CD4-positive, alpha-beta T cell treated with Interleukin-6 for 4 hours (primary cell): Measurements from ENCODE around the gene DIAPH1.

Experiments used
- DNase-seq: peaks from one replicate; pipeline ENCODE4 v3.0.0-alpha.2; 2020; ENCODE audit warnings: mixed read lengths

Gene DIAPH1

DNA sequence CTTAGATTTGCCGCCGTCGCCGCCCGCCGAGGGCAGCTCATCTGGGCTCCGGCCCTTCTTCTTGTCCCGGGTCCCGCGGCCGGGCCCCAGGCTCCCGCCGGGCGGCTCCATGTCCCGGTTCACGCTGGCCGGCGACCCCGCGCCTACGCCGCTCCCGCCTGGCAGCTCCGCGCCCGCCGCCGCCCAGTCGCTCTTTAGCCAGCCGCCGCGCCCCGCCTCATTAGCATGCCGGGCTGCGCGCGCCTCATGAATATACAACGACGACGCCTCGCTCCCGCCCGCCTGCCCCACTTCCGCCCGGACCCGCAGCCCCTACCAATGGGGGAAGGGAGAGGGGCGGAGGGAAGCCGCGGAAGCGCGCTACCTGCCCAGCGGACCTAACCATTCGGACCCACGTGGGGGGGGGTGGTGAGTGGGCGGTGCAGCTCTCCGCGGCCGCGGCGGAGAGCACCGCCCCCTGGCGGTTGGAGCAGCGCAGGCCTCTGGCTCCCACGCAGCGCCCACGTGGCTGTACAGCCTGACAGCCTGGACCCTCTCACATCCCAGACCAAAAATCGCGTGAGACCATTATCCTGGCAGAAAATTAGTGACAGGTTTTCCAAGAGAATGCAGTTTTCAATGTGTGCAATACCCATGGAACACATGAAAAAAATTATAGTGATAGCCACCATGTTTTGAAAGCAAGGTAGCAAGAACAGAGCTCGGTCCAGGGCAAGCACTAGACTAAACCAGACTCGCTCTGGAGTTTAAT, at the start of gene DIAPH1:
TSS of gene DIAPH1 (minus strand) at position 197 of the 751 bp plus-strand sequence. CDS start at position 111, 86 bp downstream.
- peak; percentile 99 for DNase-seq

DNA sequence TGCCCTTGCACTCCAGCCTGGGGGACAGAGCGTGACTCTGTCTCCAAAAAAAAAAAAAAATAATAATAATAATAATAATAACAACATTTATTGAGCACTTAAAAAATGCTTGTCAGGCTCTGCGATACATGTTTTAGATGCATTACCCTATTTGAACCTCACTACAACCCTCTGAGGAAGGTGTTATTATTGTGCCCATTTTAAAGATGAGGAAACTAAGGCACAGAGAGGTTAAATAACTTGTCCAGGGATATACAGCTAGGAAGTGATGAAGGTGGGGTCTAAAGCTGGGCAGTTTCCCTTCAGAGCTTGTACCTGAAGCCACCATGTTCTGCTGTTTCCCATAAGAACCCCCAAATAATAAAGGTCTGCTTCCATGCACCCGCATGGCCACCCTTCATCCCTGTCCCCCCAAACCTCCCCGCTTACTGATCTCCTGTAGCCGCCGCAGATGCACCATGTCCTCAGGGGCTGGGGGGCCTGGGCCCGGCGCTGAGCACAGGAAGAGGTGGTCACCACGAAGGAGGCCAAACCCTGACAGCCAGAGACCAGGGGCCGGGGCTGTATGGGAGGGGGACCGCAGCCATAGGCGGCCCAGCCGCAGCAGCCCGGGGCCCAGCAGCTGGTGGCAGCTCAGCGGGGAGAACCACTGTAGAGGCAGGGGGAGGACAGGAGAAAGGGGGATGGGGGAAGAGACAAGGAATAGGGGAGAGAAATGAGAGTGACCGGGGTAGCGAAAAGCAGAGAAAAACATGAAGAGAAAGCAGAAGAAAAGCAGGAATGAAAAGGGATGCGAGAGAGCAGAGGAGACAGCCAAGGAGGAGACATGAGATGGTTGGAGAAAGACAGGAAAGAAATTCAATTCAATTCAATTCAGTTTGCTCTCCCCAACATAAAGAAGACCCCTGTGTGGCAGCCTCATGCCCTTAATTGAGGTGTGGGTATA, 47.5 kb upstream of the DIAPH1 start:
- DNase-seq = no peak

DNA sequence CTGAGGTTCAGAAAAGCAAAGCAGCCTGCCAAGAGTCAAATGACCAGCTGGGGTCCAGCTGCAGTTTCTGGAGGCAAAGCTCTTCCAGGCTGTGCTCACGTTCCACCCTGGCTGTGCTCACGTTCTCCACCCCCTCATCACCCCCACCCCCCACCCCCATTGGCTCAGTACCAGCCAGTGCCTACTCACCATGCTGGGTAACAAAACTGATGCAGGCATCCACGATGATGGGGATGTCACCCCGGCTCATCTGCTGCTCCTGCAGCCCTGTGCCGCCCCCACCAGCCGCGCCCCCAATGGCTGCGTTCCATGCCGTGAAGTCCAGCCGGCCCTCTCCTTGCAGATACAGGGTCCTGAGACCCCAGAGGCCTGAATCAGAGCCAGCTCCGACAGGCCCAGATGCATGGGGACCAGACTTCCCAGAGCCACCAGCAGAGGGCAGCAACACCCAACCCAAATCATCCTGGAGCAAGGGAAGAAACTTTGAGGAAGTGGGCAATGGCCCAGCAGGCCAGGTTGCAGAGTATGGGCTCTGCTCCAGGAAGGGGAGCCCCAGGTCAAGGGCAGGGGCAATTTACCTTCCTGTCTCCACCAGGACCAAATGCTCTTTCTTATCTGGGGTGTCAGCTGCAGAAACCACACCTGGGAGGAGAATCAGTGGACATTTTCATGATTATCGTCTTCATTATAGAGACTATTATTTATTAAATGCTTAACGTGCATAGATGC, 46.1 kb upstream of the DIAPH1 start:
- peak; percentile 82 for DNase-seq

DNA sequence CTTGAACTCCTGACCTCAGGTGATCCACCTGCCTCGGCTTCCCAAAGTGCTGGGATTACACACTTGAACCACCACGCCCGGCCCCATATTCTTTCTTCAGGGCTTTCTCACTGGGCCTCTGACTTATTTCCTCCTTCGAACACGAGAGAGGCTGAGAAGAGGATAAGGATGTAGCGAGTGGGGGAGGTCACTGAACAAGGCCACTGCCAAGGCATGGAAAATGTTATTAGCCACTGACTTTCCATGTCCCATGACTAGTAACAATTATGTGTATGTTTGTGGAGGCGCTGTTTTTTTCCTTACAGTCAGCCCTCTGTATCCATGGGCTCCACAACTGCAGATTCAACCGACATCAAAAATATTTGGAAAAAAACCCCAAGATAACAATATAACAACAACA, 44.7 kb upstream of the DIAPH1 start:
- DNase-seq = no peak

DNA sequence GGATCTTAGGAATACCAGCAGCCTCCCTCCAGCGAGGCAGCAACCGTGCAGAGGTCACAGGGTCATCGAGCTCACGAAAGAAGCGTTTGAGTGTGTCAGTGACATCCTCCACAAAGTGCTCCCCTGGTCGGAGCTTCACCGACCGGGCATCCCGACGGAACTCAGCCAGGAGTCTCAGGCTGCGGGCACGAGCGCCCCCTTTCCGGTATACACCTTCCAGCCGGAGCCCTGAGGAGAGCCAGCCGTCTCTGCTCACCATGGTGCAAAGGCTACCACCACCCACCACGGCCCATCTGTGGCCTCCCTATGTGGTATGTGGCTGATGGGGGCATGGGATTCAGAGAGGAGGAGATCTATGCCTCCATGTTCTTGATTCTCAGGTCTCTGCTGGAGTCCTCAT, 43.2 kb upstream of the DIAPH1 start:
- DNase-seq = no peak

DNA sequence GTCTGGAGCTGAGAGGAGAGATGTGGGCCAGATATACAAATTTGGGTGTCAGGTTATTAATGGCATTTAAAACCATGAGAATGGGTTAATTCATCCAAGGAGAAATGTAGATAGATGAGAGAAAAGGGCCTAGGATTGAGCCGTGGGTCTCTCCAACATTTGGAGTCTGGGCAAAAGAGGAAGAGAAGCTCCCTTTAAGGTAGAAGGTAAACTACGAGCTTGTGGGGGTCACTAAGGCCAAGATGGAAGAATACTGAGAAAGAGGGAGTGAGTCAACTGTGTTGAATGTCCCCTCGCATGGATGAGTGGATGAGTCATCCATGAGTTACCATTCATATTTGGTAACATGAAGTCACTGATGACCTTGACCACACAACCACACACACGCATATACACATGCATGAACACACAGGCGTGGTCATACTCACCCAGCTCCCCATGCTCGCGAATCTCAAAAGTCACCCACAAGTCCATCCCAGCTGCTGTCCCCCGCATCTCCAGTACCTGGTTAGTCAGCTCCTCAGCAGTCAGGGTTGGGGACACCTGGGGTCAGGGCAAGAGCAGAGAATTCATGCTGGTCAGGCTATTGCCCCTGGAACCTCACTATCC, 39.2 kb upstream of the DIAPH1 start:
- DNase-seq = no peak

DNA sequence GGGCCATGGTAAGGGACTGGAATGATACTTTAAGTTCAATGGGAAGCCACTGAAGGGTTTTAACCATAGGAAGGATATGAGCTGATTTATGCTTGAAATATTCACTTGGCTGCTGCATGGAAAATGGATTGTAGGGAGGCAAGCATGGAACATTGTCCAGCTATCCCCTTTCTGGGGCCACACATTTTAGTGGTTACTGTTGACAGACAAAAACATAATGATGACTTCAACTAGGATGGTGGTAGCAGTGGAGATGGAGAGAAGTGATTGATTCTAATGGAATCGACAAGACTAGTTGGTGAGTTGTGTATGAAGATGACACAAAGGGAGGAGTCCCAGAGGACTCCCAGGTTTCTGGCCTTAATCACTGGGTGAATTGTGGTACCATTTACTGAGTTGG, 38.6 kb upstream of the DIAPH1 start:
- no peak for DNase-seq

DNA sequence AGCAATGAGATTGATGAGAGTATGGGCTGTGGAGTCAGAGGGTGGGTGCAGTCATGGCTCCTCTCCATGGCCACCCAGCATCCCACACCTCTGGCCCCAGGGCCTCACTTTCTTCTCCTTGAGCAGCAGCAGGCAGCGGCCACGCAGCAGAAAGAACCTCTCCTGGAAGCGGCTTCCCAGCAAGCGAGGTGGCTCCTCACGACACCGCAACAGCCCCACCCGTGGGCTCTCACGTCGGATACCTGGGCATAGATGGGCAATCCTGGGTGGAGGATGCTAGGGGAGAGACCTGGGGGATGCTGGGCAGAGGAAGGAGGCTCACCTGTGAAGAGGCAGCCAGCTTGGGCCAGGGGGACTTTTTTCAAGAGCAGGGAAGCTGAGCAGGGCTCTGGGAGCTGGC, 37.6 kb upstream of the DIAPH1 start:
- no peak for DNase-seq

DNA sequence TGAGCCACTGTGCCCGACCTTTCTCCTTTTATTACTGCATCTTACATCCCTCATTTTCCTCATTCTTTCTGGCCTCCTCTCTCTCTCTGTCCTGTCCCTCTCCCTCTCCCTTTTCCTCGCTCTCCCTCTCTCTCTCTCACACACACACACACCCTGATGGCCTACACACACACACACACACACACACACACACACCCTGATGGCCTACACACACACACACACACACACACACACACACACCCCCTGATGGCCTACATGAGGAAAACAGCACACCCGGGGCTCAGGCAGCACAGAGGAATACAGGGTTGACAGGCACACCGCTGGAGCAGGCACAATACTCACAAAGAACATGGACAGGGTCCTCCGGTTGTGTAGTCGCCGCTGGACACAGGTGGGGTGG, 36.2 kb upstream of the DIAPH1 start:
- no peak for DNase-seq

DNA sequence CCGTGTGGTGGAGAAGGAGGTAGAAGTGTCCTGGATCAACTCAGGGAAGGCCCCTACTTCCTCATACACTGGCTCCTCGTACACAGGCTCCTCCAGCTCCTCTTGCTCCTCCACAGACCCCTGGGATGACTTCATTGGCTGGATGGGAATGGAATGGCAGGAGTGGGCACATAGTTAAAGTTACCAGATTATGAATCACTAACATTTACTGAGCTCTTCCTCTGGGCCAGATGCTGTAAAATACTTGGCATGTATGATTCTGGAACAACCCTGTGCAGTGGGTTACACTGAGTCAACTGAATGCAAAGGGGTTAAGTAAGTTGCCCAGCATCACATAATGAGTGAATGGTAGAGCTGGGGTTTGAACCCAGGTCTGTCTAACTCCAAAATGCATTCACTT, 35.5 kb upstream of the DIAPH1 start:
- DNase-seq = no peak

DNA sequence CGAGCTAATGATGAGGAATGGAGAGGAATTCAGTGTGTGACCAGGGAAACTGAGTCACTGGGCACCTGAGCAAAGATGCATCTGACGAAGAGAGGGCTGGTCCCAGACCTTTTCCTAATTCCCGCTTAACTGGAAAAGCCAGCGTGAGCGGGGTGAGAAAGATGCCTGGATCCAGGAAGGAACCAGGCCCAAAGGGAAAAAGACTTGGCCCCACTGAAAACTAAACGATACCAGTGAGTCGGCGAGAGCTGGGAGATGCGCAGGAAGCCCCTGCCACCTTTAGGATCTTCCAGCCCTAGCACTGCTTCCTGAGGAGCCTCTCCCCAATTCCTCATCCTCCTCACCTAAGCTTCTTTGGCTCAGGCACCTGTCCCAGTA, 32.9 kb upstream of the DIAPH1 start:
- no peak for DNase-seq

DNA sequence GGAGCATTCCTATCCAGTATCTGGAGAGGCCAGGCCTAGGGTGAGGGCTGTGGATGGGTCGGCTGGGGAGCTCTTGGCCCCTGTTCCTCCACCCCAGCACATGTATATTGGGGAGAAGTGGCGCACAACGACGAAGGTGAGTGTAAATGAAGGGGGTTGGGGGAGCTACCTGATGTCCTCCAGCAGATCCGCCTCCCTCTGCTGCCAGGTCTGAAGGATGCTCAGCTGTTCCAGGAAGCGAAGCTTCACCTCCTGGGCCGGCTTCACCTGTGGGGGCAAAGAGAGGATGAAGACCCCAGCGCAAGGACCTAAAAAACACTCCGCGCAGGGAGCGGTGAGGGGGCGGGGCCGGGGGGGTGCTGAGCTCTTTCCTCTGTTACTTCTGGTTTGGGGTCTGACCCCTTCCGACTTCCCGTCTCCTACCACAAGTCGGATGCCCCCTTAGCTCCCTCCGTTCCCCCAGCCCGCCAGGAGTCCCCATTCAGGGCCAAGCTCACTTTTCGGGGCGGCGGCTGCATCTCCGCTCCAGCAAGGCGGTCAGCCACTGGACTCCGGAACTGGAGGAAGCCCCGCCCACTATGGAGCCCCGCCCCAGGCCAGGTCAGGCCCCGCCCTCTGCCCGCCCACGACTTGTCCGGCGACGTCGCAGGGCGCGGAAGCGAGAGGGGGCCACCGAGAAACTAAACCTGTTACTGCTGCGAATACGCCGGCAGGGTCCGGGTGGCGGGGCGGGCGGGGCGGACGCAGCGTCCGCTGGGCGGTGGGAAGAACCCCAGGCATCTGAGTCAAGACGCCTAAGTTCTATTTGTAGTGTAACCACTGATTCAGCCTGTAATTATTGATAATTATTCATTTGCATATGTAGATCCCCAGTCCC, 32.3 kb upstream of the DIAPH1 start, which contains the start of gene FCHSD1:
TSS of gene FCHSD1 (minus strand) at position 568 of the 877 bp plus-strand sequence. CDS start at position 518, 50 bp downstream.
- DNase-seq = peak; percentile 81

DNA sequence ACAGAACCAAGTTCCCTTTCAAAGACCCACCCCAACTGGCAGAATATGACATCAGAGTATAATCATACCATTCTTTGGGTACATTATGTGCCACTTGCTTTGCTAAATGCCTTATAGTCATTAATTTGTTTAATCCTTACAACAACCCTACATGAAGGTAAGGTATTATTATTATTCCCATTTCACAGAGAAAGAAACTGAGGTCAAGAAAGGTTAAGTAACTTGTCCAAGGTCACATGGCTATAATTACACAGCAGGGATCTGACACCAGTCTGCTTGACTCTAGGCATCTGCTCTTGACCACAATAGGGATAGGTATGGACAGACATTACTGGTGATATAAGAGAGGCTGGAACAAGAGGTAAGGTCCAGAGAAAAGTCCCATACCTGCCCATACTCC, 31.2 kb upstream of the DIAPH1 start:
- no peak for DNase-seq

DNA sequence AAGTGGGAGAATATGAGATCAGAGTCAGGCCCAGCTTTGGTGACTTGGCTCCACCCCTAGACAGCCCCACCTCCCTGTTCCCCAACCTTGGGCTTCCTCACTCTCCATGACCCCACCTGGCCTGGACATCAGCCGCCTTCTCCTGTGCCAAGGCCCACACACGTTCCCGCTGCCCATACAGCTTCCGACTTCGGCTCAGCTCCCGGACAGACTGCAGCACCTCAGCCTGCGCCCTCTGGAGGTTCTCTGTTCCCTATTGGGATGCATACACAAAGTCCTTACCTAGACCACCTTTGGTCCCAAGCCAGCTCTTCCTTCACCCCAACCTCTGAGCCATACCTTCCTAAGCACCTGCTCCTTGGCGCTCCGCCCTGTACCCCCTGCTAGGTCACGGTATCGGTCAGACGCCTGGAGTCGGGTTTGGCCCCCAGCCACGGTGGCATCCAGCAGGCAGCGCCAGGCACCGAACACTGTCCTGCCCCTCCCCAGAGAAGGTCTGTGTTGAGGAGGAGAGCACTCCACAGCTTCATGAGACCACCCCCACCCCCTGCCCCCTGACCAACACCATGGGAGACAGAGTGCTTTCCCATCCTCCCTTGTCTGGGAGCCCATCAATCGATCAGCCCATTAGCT, 30.4 kb upstream of the DIAPH1 start:
- no peak for DNase-seq

DNA sequence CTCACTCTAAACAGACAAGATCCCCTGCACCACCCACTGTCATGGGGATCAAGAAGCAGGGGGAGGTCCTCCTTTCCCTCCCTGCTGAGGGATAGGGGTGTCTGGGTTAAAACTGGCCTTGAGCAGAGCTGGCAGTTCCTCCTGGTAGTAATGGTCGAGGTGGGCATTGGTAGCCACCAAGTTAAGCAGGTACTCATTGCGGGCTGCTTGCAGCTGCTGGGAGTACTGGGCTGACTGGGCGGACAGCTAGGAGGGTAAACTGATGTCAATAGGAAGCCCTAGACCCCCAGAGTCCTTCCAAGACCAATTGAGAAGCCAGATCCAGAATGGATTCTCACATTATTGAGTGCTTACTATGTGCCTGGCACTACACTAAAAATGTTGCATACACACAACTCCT, 29.1 kb upstream of the DIAPH1 start:
- no peak for DNase-seq

DNA sequence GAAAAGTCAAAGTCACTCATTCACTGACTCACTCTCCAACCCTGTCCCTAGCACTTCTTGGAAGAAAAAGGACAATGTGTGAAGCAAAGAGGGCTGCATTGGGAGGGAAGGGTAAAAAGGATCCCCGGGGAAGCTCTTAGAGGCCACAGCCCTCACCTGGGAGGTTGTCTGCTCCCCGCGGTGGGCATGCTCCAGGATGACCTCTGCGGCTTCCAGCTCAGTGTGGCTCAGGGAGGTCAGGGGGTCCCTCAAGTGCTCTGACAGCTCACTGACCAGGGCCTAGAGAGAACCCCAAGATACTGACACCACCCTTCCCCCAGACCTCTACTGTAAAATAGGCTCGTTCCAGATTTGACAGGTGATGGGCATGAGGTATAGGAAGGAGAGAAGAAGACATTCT, 28.4 kb upstream of the DIAPH1 start:
- no peak for DNase-seq

DNA sequence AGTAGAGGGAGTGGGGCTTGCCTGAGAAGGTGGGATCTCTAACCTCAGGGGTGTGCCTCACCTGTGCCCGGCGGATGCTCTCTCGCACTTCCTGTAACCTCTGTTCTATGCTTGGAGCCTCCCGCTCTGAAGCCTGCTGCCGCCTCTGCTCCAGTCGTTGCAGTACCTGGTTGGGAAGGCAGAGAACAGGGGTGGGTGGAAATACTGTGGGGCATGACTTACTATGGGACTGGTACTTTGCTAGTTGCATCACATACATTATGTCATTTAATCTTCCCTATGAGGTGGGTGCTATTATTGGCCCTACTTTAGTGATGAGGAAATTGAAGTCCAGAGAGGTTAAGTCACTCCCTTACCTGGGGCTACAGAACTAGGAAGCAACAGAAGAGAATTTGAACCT, 27.2 kb upstream of the DIAPH1 start:
- no peak for DNase-seq

DNA sequence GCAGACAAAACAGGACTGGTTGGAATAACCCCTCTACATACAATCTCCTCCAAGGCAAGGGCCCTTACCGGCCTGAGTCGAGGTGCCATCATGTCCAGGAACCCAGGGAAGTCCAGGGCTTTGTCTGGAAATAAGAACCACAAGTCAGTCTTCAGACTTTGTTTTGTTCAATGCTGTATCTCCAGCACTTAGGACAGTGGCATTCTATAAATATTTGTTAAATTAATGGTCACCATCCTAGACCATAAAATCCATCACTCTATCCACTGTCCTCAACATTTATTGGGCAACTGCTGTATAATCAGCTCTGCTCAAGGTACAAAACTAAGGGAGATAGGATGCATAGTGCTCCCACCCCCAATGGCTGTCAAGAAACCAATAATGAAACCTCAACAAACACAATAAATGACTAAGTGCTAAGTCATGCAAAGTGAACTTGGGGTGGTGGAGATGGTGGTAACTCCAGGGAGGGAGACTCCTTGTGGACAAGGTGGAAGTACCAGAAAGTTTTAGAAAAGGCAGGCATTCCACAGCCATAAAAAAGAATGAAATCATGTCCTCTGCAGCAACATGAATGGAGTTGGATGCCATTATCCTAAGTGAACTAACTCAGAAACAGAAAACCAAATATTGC, 23.0 kb upstream of the DIAPH1 start:
- DNase-seq = no peak

DNA sequence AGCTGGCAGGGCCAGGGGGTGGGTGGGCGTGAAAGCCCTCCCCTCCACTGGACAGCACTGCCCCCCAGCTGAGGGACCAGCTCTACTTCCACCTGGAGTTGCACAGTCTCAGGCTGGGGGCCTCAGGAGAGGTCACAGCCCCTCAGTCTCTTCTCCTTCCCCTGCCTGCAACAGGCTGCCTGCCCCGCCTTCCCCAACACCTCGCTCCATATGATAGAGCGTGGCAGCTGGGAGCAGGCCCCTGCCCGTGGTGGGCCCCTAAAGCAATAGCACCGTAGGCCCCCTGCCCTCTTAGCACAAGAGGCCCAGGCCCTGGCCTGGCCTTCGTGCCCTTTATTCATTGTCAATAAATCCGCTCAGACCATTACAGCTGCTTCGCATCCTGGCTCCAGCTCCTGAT, 21.9 kb upstream of the DIAPH1 start:
- no peak for DNase-seq

DNA sequence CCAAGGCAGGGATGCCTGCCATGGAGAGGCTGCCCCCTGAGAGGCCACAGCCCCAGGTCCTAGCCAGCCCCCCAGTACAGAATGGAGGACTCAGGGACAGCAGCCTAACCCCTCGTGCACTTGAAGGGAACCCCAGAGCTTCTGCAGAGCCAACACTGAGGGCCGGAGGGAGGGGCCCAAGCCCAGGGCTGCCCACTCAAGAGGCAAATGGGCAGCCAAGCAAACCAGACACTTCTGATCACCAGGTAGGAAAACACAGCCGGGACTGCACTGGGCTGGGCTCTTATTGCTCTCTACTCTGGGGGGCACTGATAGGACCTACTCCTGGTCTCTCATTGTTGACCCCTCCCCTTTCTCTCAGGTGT, 21.2 kb upstream of the DIAPH1 start:
- DNase-seq = no peak
